GM06990 (cell line): ENCODE data around the gene SRL.
A peak's percentile ranks its signal among the peaks of the same experiment; 100 is the strongest.
"Not testable (repeated sequence)": the region's sequence is repeated elsewhere in the genome, so short reads cannot be mapped to it uniquely, and the experiment has no call there.

Experiments
- DNase-seq: peaks from one replicate; pipeline ENCODE4 v3.0.0-alpha.2; 2011; ENCODE audit not compliant: insufficient read length; ENCODE audit errors: extremely low read depth
- H3K27me3 ChIP-seq: replicated peaks from 2 replicates; pipeline ENCODE4 v1.6.0; 2011; ENCODE audit warnings: low read length; ENCODE audit not compliant: control insufficient read depth, insufficient read depth
- H3K36me3 ChIP-seq: 2 replicates; pipeline ENCODE4 v1.5.1; 2011; ENCODE audit warnings: low read length; ENCODE audit not compliant: control insufficient read depth, insufficient read depth
- H3K4me3 ChIP-seq: replicated peaks from 2 replicates; pipeline ENCODE4 v1.5.1; 2011; ENCODE audit warnings: low read depth, mild to moderate bottlenecking, control low read depth, low read length
- TF ChIP-seq, protein P1 (sequence below): IDR thresholded peaks from 2 replicates; pipeline ENCODE4 v1.5.1; 2011; ENCODE audit warnings: low read length, control low read depth, mild to moderate bottlenecking, inconsistent platforms; ENCODE audit not compliant: insufficient read depth, poor library complexity, severe bottlenecking

Gene SRL

DNA sequence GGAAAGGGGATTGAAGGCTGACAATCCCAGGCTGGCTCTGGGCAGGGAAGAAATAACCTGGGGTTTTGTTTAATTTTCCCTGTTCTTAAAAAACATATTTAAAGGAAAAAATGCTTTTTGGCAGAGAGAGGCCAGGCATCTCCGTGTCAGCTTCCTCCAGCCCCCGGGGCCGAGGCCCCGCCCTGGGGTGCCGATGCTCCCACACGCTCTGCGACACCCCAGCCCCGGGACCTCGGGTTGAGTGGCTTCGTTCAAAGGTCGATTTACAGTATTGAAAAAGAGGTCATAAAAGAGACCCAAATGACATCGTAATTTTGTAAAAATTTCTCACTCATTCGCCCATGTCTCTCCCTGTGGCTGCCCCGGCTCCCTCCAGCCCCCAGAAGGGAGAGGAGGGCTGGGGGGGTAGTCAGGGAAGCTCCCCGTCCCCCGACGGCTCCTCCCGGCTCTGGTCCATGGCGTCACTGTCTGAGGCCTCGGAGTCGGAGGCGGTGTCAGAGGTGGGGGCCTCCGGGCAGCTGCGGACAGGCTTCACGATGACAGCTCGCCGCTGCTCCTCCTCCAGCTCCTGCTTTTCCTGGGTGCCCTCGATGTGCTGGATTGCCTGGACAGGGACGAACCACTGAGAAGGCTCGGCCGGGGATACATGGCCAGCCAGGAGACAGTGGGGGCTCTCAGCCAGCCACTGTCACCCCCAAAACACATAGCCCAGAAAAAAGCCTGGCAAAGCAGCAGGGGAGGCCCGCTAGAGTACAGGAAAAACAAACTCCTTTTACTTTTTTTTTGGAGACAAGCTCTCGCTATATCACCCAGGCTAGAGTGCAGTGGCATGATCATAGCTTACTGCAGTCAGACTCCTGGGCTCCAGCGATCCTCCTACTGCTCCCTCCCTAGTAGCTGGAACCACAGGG is 16.0 kb upstream of the SRL start:
- H3K4me3 ChIP-seq: no peak overlapping the region

DNA sequence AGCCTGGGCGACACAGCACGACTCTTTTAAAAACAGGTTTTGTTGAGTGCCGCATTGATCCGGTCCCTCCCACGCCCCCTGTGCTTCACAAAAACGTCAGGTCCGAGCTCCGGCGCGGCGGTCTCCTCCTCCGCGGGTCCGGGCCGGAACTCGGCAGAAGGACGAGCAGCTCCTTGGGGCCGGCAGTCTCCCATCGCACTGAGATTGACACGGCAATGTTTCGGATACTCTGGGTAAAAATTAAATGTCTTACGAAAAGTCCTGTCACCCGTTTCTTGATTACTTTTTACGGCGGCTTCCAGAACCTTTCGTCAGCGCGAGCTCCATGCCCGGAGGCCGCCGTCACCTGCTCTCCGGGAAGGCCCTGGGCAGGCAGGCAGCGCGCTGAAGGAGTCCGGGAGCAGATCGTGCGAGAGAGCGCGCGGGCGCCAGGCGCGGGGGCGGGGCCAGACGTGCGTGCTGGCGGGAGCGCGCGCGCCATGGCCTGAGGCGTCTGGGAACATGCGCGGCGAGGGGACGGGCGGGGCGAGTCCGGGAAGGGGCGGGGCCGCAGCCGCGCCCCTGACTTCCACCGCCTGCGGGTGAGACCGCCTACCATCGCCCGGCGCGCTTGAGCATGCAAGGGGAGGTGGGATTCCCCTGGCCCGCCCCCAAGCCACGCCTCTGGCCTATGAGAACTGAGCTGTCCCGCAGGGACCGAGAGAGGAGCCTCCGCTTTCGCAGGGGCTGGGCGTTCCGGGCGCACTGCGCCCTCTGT is 11.7 kb upstream of the SRL start:
- H3K4me3 ChIP-seq: peak overlapping the region; percentile 72
- TF ChIP-seq, protein P1, sequence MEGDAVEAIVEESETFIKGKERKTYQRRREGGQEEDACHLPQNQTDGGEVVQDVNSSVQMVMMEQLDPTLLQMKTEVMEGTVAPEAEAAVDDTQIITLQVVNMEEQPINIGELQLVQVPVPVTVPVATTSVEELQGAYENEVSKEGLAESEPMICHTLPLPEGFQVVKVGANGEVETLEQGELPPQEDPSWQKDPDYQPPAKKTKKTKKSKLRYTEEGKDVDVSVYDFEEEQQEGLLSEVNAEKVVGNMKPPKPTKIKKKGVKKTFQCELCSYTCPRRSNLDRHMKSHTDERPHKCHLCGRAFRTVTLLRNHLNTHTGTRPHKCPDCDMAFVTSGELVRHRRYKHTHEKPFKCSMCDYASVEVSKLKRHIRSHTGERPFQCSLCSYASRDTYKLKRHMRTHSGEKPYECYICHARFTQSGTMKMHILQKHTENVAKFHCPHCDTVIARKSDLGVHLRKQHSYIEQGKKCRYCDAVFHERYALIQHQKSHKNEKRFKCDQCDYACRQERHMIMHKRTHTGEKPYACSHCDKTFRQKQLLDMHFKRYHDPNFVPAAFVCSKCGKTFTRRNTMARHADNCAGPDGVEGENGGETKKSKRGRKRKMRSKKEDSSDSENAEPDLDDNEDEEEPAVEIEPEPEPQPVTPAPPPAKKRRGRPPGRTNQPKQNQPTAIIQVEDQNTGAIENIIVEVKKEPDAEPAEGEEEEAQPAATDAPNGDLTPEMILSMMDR: no peak
- no peaks in the 10 kb centered on the region for H3K27me3 ChIP-seq
- H3K36me3 ChIP-seq: peaks cover 1% of the 10 kb centered on the region
- DNase-seq: peak; percentile 99

More for the DNA sequence above, 16.0 kb upstream of the SRL start:
- no peak for DNase-seq
- Histone ChIP-seq H3K27me3 (no peaks in the 10 kb centered on the region), H3K36me3 (peaks cover 8% of the 10 kb centered on the region)
- TF ChIP-seq, protein P1: no peak

DNA sequence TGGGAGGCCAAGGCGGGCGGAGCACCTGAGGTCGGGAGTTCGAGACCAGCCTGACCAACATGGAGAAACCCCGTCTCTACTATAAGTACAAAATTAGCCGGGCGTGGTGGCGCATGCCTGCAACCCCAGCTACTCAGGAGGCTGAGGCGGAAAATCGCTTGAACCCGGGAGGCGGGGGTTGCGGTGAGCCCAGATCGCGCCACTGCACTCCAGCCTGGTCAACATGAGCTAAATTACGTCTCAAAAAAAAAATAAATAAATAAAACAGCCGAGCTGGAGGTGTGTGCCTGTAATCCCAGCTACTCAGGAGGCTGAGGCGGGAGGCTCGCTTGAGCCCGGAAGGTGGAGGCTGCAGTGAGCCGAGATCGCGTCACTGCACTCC is 11.1 kb upstream of the SRL start:
- H3K36me3 ChIP-seq, DNase-seq, H3K27me3 ChIP-seq: not testable (repeated sequence)
- H3K4me3 ChIP-seq: peak overlapping the region; percentile 72

DNA sequence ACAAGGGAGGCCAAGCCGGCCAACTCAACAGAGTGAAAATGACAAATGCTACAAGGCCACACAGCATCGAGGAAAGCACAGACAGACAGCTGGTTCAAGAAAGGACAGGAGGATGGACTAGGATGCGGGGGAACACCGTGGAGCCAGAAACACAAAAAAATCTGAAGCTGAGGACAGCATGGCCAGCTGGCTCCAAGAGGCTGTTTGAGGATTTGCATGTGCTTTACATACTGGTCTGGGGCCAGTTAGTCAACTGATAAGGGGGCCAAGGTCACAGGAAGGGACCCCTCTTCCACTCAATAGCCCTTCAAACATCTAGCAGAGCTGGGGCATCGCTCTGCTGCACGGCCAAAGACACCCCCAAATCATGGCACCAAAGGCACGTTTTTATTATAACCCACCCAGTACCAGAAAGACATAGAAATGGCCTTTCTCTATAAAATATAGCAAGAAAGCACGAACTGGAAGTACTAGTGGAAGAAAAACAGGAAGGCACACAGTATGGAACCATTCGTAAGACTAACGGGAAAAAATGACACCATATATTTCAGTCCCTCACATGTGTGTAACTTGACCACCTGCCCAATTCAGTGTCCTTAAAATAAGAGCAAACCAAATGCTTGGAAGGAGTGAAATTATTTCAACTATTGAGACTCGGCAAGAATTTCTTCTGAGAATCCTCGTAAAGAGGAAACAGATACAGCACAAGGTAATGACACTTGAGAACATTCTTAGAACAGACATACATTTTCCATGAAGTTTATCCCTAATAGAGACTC is 7.8 kb upstream of the SRL start:
- Histone ChIP-seq H3K4me3 (no peak overlapping the region), H3K27me3 (no peaks in the 10 kb centered on the region), H3K36me3 (no peaks in the 10 kb centered on the region)
- DNase-seq: no peak
- TF ChIP-seq, protein P1: no peak

GRCh38 chr16:4247460-4247784 is 5.5 kb upstream of the SRL start:
- H3K27me3 ChIP-seq: no peaks in the 10 kb centered on the region
- H3K4me3 ChIP-seq: no peak overlapping the region
- H3K36me3 ChIP-seq: no peaks in the 10 kb centered on the region
- TF ChIP-seq, protein P1: no peak
- no peak for DNase-seq
